NB4 (cell line): Measurements from ENCODE around the gene RBMS3.

Source experiments
- MYC ChIP-seq: IDR thresholded peaks from 2 replicates; pipeline ENCODE4 v1.6.1; 2011; ENCODE audit warnings: low read depth, low read length
- POLR2A ChIP-seq: IDR thresholded peaks from 2 replicates; pipeline ENCODE4 v1.6.1; 2011; ENCODE audit warnings: mild to moderate bottlenecking; ENCODE audit not compliant: insufficient read length; ENCODE audit errors: extremely low read depth
- TF ChIP-seq, protein P1 (sequence below): IDR thresholded peaks from one replicate; pipeline ENCODE4 v1.5.1; 2012; ENCODE audit warnings: low read depth, low read length
- TF ChIP-seq, protein P2 (sequence below): IDR thresholded peaks from 2 replicates; pipeline ENCODE4 v1.6.1; 2011; ENCODE audit warnings: low read depth, low read length

GRCh38 chr3:29583861-29584260 is 303.0 kb downstream of the RBMS3 start:
- TF ChIP-seq, protein P1, sequence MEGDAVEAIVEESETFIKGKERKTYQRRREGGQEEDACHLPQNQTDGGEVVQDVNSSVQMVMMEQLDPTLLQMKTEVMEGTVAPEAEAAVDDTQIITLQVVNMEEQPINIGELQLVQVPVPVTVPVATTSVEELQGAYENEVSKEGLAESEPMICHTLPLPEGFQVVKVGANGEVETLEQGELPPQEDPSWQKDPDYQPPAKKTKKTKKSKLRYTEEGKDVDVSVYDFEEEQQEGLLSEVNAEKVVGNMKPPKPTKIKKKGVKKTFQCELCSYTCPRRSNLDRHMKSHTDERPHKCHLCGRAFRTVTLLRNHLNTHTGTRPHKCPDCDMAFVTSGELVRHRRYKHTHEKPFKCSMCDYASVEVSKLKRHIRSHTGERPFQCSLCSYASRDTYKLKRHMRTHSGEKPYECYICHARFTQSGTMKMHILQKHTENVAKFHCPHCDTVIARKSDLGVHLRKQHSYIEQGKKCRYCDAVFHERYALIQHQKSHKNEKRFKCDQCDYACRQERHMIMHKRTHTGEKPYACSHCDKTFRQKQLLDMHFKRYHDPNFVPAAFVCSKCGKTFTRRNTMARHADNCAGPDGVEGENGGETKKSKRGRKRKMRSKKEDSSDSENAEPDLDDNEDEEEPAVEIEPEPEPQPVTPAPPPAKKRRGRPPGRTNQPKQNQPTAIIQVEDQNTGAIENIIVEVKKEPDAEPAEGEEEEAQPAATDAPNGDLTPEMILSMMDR = no peak
- TF ChIP-seq POLR2A (no peak), MYC (no peak)
- TF ChIP-seq, protein P2, sequence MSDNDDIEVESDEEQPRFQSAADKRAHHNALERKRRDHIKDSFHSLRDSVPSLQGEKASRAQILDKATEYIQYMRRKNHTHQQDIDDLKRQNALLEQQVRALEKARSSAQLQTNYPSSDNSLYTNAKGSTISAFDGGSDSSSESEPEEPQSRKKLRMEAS = no peak
